ENCODE data around the gene RND1.

GRCh38 chr12:48889679-48890078, 24.0 kb upstream of the RND1 start:
- TF ChIP-seq CTCF (conservative IDR thresholded peaks at IDR 0.05; ENCODE audit: low read depth in 2 of 2) (no peak), ETS1 (IDR thresholded peaks at IDR 0.05) (no peak), REST (IDR thresholded peaks at IDR 0.05; ENCODE audit: unreplicated experiment) (no peak), EZH2 (IDR thresholded peaks at IDR 0.05; ENCODE audit: low read depth, unreplicated experiment) (no peak), POLR2AphosphoS5 (IDR thresholded peaks at IDR 0.05; ENCODE audit: low read depth) (no peak), EZH2phosphoT487 (IDR thresholded peaks at IDR 0.05; ENCODE audit: unreplicated experiment) (no peak)
